Activated CD4-positive, alpha-beta T cell treated with anti-CD3 and anti-CD28 coated beads for 24 hours (primary cell): ENCODE measurements around the gene FBXO44.
"Not testable (repeated sequence)": the region's sequence is repeated elsewhere in the genome, so short reads cannot be mapped to it uniquely, and the experiment has no call there.

Experiments
- DNase-seq, 2 donors: peaks; one replicate each; pipeline ENCODE4 v3.0.0-alpha.2; 2020; ENCODE audit warnings: low read depth in 2 of 2

The FBXO44 gene

GRCh38 chr1:11654137-11654938, at the start of gene FBXO44, which contains the start of gene FBXO2:
FBXO44 (plus strand) TSS chr1:11654877; CDS start chr1:11655836, 959 bp downstream.
FBXO2 (minus strand) TSS chr1:11654429; CDS start chr1:11654340, 89 bp downstream.
- peak; percentile 48 to 53 for DNase-seq

- DNase-seq = no peak
Observed at GRCh38 chr1:11606775-11607174, 47.9 kb upstream of the FBXO44 start.

GRCh38 chr1:11608596-11609130, 46.0 kb upstream of the FBXO44 start:
- DNase-seq = not testable (repeated sequence)

GRCh38 chr1:11609378-11609777, 45.3 kb upstream of the FBXO44 start:
- DNase-seq = not testable (repeated sequence)

- no peak for DNase-seq
Observed at GRCh38 chr1:11610629-11611180, 44.0 kb upstream of the FBXO44 start.

- DNase-seq = no peak
Observed at GRCh38 chr1:11611638-11612327, 42.9 kb upstream of the FBXO44 start.

- no peak for DNase-seq
Observed at GRCh38 chr1:11613347-11613746, 41.3 kb upstream of the FBXO44 start.

- no peak for DNase-seq
Observed at GRCh38 chr1:11615090-11615489, 39.6 kb upstream of the FBXO44 start.

GRCh38 chr1:11616766-11617165, 37.9 kb upstream of the FBXO44 start:
- no peak for DNase-seq

GRCh38 chr1:11617314-11617713, 37.4 kb upstream of the FBXO44 start:
- DNase-seq = no peak

GRCh38 chr1:11617741-11618140, 36.9 kb upstream of the FBXO44 start:
- DNase-seq = no peak

GRCh38 chr1:11620405-11620804, 34.3 kb upstream of the FBXO44 start:
- no peak for DNase-seq

GRCh38 chr1:11620924-11621323, 33.8 kb upstream of the FBXO44 start:
- DNase-seq = no peak

GRCh38 chr1:11622398-11622797, 32.3 kb upstream of the FBXO44 start:
- no peak for DNase-seq

- DNase-seq = no peak
Observed at GRCh38 chr1:11623702-11624101, 31.0 kb upstream of the FBXO44 start.

GRCh38 chr1:11626551-11626950, 28.1 kb upstream of the FBXO44 start:
- no peak for DNase-seq

- DNase-seq = no peak
Observed at GRCh38 chr1:11628767-11629166, 25.9 kb upstream of the FBXO44 start.

GRCh38 chr1:11629184-11630016, 25.3 kb upstream of the FBXO44 start:
- no peak for DNase-seq

- no peak for DNase-seq
Observed at GRCh38 chr1:11634365-11635192, 20.1 kb upstream of the FBXO44 start.

- DNase-seq = no peak
Observed at GRCh38 chr1:11638121-11638520, 16.6 kb upstream of the FBXO44 start.

GRCh38 chr1:11639372-11639771, 15.3 kb upstream of the FBXO44 start:
- DNase-seq = no peak
